HL-60/S4 treated with phorbol 12-myristate 13-acetate at 8.2 ng/mL for 4 days and 3 days (cell line): ENCODE data around the gene ZNF423.

ENCODE experiments used
- in situ Hi-C: fragments of 300-500 bp; cut with MboI; formaldehyde crosslinking; loops from 2 replicates; pipeline ENCODE4 v1.15.0; 2022; ENCODE audit warnings: low sequenced_read_pairs

The ZNF423 gene

DNA sequence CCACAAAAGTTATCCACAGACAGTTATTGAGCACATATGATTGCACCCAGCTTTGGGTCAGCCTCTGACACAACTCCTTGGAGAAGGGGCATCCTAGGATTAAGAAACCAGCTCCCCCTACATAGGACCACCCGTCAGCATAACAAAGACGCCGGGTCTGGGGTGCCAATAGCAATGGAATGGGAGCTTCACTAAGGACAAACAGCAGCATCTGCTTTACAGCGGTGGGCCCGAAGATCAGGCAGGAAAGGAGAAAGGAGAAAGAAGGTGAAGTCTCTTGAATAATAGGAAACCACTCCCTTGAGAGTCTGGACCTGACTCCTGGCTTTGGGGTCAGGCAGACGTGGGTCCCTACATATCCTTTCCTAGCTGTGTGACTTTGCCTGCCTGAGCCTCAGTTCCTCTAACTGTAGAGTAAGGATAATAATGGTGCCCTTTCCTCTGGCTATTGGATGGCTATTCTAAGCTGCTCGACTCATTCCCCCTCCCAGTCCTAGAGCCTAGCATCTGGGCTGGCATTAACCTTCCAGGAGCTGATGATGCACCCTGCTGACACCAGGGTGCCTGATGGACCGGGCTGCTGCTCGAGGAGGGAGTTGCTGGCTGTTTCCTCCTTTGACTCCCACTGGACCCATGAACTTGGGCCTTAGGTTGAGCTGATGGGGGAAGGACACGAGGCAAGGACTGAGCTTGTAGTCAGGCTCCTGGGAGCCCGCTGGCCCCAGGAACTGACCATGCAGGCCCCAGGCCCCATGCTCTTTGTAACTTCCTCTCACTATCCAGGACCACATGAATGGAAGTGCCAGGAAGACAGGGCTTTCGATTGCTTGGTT, 388.2 kb downstream of the ZNF423 start:
- in situ Hi-C loops, result no loop called here

DNA sequence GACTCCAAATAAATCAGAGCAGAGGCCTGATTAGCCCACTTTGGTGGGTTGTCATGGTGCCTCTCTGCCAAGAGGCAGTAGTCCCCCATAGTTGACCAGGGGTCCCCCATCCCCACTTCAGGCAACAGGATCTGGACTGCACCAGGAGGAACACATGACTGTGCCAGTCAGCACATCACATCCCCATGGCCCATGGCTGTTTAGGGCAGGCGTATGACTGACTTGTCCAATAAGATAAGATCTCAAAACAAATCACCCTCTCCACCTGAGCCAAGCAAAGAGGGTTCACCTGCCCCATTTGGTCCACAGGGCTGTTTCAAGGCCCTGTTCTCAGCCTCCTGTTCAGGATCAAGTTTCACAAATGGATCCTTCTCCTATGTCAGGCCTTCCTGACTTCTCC, 389.0 kb downstream of the ZNF423 start:
- in situ Hi-C loops, result no loop called here

DNA sequence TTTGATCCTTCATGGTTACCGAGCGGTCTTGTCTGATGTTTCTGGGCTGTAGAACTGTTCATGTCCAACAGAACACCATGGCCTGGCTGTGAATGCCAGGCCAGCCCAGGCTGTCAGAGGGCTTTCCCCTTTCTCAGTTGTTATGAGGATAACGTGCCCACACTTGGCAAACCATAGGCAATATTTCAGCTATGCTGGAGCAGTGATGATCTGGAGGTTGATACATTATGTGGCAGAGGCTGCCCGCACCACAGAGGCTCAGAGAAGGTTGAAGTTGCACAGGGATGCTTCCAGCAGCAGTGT, 389.4 kb downstream of the ZNF423 start:
- in situ Hi-C loops, result no loop called here

DNA sequence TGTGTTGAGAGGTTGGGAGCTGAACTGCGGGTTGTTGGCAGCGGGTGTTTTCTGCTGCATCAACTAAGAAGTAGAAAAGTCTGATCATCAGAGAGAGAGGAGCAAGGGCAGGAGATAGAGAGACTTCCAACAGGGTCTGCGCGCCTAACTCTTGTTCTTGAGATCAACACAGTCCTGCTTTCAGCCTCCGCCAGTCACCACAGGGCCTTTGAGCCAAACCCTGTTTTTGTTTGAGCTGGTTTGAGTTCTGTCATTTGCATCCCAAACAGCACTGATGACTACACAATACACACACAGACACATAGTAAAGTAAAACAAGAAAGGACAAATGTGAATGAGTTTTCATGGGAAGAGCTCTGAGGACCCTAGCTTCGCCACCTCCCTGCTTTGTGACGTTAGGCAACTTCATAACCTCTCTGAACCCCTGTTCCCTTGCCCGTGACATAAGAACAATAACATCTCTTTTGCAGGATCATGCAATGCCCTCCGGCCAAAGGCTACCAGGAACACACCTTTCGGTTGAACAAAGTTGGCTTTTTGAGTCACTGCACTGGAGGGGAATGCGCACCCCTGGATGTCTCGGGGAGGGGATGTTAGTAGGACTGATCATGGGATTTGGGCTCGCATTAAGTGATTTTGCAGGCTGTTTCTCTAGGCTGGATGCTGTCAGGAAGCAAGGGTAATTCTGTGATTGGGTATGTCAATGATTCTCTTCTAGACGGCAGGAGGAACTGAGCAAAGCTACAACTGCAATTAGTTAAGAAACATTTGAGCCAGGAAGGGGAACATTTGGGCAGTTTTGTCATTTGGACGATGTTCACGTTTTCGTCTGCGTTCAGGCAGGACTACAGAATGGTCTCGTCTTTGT, 390.0 kb downstream of the ZNF423 start:
- in situ Hi-C loops, result no loop called here

DNA sequence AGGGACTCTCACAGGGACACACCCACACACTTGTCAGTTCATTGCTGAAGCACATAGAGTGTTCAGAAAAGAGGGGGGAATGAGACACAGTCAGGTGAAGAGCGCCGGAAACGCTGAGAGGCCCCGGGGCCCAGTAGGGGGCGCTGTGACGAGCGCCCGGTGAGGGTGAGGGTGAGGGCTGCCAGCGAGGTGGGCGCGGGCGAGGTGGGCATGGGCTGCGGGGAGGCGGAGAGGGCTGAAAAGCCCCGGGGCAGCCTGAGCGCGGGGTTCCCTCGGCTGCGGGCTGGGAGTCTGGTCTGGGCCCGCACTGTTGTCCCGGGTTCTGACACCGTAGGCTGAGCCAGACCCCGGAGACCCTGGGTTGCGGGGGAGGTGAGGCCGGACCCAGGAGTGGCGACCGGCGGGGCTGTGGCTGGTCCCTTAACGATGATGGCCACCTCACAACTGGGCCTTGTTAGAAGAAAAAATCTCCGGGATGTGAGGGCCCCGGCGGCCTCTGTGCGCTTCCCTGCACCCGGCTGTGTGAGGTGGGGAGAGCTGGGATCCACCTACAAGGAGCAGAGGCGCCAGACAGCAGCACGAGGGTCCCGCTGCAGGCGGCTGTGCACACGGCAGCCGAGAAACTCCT, 390.9 kb downstream of the ZNF423 start:
- in situ Hi-C loops, result no loop called here

DNA sequence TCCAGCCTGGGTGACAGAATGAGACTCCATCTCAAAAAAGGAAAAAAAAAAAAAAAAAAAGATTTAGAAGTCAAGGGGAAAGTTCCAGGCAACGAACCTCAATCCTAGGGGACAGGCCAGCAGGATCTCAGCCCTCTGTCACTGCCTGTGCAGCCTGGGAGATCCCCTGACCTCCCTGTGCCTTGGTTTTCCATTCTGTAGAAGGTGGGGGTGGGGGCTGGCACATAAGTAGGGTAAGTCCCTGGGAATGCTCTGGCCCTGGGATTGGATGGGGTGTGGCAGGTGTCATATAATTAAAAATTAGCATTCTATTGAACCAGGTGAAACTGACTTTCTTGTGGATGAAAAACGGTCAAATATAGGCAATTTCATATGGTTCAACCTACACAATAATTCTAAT, 391.8 kb downstream of the ZNF423 start:
- in situ Hi-C loops, result no loop called here

DNA sequence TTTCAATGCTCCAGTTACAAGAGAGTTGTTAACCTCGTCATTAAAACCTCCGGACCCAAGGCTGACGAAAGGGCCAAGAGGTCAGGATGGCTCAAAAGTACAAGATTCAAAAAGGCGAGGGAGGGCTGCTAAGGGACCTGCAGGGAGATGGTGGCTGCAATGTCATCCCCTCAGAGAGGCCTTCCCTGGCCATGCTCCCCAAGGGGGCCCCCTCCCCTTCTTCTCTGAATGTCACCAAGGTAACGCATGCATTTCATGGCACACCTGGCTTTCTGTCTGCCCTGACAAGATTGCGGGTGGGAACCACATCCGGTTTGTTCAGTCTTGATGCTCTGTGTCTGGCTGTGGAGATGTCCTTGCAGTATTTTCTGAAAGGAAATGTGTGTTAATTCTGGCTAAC, 392.4 kb downstream of the ZNF423 start:
- in situ Hi-C loops, result no loop called here

DNA sequence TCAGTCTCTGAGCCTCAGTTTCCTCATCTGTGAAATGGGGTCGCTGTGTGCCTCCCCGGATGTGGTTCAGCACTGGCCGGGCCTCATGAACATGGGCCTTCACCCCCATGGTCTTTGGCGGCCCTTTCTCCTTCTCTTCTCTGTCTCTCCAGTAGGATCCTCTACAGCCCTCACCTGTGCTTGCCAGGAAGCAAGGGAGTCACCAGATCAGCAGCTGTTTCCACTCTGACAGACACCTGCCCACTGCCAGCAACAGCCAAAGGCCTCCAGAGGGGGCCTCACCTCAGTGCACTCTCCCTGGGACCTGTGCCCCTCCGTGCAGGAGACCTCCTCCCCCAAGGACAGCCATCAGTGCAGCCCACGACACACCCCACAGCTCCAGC, 392.9 kb downstream of the ZNF423 start:
- in situ Hi-C loops, result no loop called here

DNA sequence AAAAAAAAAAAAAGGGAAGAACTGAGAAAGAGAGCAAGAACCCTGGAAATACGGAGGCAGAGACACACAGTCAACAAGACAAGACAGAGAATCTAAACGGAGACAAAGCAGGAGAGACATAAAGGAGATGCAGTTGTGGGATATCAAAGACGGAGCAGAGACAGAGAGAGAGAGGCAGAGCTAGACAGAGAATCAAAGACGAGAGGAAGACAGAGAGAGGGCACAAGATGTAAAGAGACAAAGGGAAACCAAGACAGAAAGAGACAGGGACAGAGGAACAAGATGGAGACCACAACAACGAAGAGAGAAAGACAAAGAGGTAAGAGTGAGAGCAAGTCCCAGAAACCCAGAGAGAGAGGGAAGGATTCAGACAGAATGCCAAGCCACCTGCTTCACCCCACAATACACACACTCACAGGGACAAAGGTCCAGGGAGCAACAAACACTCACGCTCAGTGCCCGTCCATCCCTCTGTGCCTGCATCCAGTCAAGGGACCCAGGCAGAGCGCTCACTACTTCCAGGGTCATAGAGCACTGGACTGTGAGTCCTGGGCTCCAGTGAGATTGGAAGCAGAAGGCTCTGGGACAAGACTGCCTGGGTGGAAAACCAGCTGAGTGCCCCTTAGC, 393.4 kb downstream of the ZNF423 start:
- in situ Hi-C loops, result no loop called here

DNA sequence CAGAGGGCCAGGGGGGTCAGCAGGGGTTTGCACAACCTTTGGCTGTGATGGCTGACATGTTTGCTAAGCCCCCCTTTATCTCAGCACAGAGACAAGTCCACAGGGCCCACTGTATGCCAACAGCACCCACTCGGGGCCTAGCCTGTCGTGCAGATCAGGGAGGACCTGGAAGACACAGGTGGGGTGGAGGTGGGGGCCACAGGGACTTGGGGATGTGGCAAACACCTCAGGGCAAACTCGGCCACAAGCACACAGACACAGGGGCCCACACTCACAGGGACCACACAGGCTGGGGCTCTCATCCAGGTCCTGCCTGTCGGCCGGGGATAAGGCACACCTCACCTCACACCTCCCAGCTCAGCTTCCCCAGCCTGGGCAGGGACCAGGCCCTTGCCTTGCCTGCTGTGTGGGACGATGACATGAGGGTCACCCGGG, 394.4 kb downstream of the ZNF423 start:
- in situ Hi-C loops, result no loop called here

DNA sequence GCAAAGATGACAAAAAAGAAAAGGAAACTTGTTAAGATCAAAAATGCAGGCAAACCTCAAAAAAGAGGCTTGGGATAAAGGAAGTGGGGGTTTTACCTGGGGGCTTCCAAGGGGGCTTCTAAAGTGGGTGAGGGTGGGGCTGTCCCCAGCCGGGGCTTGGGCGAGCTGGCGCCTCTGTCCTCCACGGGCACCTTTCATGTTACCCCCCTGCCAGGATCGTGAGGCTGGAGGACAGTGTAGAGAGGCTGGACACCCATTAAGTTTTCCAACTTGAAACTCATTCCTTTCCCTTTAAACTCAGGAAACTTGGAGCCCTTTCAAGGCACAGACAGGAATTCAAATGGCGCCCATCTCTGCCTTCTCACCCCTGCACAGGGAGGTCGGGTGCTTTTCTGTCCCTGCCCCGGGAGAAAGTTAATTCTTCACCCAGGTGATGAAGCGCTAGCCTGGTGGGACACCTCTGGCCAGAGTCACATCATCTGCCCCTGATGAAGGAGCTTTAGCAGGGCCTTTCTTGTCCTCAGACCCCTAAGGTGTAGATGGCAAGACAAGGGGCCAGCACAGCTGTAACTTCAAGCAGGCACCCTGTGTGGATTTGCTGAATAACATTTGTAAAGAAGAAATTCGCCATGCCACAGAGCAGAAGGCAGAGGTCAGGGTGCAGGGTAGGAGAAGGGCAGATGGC, 395.0 kb downstream of the ZNF423 start:
- in situ Hi-C loops, result no loop called here

DNA sequence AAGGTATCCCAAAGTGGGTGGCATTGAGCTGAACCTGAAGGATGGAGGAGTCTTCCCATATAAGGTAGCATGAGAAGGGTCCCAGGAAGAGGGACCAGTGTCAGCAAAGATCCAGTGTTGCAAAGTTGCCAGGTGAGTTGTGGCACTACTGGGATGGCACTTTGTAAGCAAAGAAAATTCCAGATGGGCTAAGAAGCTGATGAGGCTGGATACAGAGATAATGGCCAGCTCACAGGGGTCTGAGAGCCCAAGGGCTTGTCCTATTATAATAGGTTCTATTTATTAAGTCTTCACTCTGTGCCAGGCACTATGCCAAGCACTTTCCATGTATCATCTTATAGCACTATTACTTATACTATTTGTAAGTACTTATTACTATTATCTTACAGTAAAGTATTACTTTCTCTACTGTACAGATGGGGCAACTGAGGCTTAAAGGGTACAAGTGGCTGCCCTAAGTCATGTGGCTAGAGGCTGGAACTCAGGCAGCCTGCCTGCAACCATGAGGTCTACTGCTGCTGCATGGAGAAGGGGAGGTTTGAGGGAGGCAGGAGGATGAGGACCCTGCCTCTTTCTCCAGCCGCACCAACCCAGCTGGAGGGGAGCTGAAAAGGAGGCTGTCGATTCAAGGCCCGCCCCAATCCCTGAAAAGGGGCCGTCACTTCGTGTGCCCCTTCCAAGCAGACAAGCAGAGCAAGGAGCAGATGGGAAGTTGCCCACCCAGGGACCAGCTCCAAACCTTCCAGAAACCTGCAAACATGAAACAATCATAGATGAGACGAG, 395.8 kb downstream of the ZNF423 start:
- in situ Hi-C loops, result no loop called here

DNA sequence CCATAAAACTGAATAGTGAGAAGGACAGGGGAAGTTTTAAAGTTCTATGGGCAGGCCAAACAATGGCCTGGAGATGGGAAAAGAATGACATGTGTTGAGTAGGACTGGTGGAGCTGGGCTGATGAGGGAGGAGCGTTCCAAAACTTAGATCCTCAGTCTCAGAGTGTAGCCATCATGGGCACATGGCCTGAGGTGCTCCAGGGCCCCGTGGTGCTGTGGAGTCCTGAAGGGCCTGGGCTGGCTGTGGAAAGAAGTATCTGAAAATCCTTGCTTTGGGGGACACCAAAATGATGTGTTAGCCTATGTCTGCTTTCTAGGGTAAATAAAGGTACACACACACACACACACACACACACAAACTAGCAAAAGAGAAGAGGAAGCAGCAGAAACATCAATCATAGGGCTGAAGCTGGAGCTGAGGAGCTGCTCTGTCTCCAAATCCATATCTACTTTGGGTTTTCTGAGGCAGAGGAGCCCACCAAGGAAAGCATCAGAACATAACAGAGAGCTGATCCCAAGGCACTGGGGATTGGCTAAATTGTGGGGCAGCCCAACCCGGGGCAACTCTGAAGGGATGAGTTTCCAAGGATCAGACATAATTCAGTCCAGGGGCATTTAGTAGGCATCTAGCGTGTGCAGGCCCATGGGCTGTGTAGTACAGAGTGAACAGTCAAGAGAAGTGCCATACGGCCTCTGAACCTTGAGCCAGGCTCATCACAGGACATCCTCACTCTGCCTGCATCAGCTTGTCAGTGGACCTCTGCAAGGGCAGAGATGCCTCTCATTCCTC, 397.1 kb downstream of the ZNF423 start:
- in situ Hi-C loops, result no loop called here

DNA sequence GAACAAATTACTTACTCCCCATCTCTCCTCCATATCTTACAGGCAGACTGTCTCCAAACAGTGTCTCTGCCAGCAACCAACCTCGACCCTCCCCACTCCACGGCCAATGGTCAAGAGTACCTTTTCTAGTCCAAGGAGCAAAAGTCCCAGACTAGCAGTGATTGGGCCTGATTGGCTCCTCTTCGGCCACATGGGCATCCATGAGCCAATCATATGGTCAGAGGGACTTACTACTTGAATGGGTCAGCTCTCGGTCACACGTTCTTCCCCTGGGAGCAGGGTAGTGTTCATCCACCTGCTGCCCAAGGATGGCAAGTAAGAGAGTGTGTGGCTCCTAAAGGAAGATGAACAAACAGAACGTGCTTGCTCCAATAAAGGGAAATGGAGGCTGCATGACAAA, 397.7 kb downstream of the ZNF423 start:
- in situ Hi-C loops, result no loop called here

DNA sequence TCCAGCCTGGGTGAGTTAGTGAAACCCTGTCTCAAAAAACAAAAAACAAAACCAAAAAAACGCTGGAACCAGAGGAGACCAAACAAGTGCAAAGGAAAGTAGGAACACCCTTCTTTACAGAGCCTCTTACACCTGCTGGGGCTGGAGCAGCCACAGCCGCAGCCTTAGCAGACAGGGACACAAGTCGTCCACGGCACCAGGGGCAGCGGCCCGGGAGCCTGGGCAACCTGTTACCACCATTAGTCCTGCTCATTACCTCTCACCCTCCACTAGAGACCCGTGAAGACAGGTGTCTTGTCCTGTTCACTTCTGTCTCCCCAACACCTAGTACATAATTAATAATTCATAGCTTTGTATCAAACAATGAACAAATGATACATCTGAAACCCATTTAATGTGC, 398.7 kb downstream of the ZNF423 start:
- in situ Hi-C loops, result no loop called here

DNA sequence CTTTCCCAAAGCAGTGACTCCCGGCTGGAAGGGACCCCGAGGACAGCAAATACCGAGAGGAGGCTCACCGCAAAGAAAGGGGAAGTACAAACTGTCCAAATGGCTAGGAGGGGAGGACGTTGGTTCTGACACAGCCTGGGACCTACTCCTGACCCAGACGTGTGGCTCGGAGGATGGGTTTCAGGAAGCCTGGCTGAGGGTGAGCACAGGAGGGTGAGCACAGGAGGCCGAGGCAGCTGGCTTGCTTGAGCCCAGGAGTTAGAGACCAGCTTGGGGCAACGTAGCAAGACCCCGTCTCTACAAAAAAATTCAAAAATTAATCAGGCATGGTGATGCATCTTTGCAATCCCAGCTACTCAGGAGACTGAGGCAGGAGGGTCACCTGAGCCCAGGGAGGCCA, 399.1 kb downstream of the ZNF423 start:
- in situ Hi-C loops, result no loop called here

DNA sequence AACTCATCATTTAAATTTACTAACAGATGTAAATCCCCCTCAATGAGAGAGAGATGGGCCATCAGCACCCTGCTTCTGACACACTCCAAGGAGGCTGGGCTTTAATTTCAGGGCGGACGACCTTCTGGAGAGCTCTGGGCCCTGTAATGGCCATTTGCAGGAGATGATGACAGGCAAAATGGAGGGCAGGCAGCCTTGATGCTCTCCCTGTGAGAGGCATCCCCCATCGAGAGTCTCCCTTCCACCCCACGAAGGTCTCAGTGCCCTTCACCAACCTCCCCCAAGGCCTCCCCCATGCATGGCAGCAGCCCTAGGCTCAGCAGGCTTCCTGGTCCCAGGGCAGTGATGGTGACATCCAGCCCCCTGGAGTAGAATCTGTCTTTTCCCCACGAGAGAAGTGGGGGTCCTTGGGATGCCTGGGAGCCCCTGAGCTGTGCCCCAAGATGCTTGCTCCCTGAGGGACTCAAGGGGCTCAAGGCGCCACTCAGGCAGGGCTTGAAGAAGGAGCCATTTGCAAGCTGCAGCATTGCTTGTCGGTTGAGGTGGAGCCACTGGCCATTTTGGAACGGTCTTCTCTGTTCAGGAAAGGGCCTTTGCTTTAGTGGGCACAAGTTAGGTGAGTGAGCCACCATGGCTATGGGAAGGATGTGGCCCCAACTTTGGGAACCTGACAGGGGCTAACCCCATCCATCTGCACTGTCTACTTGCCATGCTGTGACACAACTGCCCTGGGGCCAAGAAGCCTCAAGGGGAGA, 399.7 kb downstream of the ZNF423 start:
- in situ Hi-C loops, result no loop called here

DNA sequence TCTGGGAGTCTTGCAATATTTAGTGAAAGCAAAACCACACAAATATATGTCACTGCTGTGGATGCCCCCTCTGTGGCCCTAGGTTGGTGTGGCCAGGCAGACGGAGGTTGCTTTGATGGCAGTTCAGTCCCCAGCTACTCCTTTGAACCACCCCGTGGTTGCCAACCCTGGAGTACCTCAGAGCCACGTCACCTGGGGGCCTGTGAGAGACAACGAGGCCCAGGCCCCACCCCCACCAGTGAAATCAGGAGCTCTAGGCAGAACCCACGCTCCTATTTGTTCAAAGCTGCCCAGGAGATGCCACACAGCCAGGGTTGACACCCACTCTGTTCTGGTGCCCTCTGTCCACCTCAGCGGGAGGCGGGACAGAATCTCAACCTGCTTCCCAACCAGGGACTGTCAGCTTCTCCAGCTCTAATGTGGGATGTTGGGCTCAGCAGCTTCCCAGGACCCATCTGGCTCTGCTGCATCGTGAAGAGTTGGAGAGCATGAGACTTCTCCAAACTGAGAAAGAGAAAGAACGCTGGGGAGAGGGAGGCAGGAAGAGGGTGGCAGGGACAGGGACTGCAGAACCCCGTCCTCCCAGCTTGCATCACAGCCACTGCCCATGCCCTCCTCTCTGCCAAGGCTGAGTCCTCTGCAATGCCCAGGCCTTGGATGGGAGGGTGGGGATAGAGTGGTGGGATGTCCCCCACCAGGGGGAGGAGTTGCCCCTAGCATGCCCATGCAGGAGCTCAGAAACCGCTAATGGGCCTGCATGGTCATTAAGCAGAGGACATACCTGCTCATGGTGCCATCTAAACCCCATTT, 400.5 kb downstream of the ZNF423 start:
- in situ Hi-C loops, result no loop called here
